GM19238 (cell line): Measurements from ENCODE around the gene MC5R.

ENCODE experiments used
- DNase-seq: peaks from one replicate; pipeline ENCODE4 v3.0.0; 2011; ENCODE audit warnings: low spot score; ENCODE audit not compliant: insufficient read length

MC5R gene

DNA sequence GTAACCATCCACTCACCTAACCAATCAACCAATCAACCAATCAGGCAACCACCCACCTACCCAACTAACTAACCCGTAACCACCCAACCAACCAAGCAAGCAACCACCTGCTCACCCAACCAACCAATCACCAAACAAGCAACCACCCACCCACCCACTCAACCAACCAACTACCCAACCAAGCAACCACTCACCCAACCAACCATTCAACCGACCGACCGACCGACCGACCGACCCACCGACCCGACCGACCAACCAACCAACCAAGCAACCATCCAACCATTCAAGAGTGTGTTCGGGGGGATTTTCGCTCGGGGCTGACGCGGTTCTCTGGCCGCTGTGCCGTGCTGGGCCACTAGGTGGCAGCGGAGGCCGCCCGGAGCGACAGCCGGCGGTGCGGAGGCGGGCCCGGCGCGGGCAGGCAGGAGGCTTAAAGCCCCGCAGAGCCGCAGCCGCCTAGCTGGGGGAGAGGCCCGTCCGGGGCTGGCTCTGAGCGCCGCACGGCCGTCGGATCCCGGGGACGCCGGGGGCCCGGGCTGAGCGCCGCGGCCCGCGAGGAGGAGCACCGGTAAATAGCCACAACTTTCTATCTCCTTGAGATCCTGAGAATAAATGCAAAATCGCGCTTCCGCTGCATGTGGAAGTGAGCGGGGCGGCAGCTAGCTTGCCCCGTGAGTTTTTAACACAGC, at the start of gene MC5R:
Gene MC5R, plus strand, starts transcription at position 443 of the 689 bp plus-strand sequence. CDS start 1,617 bp downstream, outside the sequence.
- peak; percentile 75 for DNase-seq

- DNase-seq = no peak
These were observed 48.9 kb upstream of the MC5R start for GRCh38 chr18:13775058-13775457.

GRCh38 chr18:13791181-13791580, 32.8 kb upstream of the MC5R start:
- no peak for DNase-seq

DNA sequence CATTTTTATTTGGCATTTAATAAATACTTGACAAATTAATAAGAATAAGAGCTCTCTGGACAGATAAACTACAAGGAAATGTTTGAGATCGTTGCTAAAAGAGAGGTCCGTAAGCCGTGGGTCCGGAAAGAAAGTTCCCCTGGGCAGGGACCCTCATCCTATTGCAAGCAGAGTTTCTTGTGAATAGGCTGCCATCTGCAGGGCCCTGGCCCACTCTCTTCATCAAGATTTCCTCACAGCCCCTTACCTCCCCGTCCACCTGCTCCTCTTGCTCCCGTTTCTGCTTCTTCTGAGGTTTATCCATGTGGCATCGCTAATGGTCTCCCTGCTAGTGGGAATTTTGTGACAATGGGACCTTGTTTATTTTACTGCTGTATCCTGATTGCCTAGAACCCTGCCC, 30.1 kb upstream of the MC5R start:
- no peak for DNase-seq

DNA sequence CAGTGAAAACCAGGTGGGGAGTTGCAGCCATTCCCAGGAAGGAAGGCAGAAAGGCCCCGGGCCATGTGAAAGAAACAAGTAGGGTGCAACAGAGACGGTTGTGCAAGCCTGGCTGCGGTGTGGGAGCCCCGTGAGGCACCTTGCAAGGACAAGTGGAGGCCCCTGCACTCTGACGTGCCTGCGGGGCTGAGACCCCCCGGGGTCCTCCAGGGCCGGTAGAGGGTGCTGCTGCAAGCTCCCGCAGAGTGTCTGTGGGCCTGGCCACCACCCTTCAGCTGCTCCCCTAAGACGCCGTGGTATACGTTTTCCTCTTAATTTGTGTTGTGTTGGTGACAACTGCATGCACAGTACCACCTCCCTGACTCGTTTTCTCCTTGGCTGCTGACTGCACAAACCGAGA, 27.4 kb upstream of the MC5R start:
- no peak for DNase-seq

DNA sequence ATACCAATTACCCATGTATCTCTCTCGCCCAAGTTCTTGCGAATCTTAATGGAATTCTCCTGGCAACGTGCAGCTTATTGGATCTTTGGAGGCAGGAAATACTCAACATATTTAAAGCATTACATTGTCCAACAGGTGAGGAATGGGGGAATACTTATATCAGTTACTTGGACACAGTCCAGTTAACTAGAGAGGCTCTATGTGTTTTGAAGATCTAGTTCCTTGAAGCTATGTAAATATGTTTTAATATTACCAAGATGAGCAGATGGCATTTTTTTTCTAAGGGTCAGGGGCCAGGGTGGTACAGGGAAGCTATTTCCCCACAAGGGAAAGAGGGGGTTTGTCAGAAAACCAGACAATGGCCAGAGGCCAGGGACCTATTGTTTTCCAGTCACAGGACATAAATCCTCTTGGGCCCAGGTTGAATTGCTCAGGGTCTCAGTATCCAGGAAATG, 26.8 kb upstream of the MC5R start:
- DNase-seq = no peak

GRCh38 chr18:13799396-13799795, 24.6 kb upstream of the MC5R start:
- DNase-seq = no peak

DNA sequence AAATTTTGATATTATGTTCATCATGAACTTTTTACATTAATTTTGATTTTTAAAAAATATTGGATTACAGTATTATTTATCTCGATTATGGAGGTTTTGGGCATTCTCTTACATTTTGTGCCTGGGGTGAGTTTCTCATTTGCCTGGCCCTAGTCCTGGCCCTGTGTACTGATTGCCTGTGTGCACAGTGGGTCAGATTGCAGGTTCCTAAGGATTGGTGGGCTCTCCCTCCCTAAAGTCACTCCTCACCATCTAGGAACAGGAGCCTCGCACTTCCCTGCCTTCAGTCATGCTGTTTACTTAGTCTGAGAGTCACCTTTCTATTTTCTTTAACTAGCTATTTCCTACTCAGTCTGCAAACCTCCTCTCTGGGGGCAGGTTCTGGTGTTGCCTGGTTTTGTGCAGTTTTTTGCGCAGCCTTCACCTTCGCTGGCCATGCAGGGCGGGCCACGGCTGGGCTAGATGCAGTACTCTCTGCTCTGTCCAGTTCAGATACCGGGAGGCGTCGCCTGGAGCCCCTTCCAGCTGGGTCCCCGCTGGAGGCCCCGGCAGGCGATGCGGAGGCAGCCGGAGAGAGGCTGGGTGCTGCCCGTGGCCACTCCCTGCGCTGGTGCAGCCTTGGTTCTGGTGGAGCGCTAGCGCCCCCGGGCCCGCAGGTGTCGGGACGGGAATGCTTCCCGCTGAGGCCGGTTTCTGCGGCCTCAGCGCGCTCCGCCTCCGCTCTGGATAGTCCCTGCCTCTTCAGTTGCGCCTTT, 23.3 kb upstream of the MC5R start:
- no peak for DNase-seq

- no peak for DNase-seq
These were observed 22.7 kb upstream of the MC5R start for GRCh38 chr18:13801260-13801601.

DNA sequence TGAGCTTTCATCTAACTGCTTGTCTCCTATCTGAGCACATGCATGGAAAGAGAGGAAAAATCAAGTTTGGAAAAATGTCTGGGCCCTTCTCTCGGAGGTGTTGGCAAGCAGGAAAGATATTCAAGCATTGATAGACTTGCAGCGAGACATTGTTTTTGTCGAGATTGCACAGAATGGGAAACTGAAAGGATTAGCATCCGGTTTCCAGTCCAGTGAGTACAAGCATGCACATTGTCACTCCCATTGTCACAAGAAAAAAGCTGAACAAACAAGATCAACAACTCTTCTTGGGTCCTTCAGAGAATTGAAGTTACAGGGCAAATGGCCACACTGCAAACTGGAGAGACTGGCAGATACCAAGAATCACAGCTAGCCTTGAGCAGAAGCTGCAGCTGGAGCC, 19.6 kb upstream of the MC5R start:
- DNase-seq = no peak

DNA sequence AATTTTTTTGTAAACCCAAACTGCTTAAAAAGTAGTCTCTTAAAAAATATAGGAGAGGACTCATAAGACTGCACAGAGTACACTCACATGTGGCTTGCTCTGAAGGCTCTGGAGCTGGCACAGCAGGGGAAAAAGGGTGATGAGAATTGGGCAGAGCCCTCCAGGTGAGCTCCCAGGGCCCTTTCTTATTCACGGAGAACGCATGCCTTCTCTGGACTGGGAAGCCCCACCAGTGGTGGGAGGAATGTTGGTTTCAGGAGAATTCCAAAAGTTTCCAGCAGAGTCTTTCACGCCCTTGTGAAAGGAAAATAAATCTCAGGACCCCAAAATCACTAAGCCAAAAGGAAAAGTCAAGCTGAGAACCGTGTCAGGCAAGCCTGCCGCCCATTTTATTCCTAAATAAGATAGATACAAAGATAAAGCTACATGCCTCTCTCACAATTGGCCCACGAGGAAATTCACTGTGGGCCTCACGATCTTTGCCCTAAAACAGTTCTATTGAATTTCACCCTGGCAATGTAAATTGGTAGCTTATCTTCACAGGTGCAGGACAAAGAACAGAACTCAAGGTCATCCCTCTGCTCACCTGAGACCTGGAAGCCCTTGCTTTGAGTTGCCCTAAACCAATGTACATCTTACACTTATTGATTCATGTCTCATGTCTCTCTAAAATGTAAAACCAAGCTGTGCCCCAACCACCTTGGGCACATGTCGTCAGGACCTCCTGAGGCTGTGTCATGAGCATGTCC, 15.5 kb upstream of the MC5R start:
- no peak for DNase-seq

GRCh38 chr18:13809043-13809430, 14.9 kb upstream of the MC5R start:
- DNase-seq = no peak

DNA sequence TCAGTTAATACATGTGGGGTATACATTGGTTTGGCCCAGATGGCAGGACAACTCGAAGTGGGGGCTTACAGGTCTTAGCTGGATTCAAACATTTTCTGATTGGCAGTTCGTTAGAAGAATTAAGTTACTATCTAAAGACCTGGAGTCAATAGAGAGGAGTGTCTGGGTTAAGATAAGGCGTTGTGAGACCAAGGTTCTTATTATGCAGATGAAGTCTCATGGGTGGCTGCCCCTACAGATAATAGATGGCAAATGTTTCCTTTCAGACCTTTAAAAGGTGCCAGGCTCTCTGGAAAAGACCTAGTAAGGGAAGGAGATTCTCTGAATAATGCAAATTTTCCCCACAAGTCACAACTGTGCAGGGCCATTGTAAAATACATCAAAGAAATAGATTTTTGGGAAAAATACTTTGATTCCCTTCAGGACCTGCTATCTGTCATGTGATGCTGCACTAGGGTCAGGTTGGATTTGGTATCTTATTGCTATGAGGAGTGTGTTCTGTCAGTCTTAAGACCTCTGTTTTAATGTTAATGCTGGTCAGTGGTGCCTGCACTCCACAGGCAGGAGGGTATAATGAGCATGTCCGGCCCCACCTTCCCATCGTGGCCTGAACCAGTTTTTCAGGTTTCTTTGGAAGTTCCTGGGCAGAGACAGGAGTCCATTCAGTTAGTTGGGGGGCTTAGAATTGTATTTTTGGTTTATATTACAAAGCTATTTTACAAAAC, 14.3 kb upstream of the MC5R start:
- DNase-seq = no peak

GRCh38 chr18:13810950-13811485, 12.9 kb upstream of the MC5R start:
- no peak for DNase-seq

DNA sequence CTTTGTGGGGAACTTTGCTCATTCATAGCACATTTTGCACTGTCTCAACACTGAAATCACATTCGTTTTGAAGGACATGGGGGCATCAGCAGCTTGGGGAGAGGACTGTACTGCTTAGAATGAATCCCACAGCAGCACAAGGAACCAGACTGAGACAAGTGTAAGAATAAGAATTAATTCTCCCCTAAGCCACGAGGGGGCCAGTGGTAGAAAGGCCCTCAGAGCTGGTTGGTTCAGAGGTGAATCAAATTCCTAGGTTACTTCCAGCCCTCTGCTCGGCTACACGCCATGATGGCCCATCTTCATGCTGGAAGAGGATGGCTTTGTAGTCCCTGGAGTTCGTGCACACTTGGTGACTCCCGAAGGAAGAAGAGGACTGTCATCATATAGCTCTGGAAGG, 12.0 kb upstream of the MC5R start:
- no peak for DNase-seq

- peak; percentile 58 for DNase-seq
These were observed 10.6 kb upstream of the MC5R start for GRCh38 chr18:13813271-13813849.

- DNase-seq = no peak
These were observed 2.3 kb downstream of the MC5R start for GRCh38 chr18:13826209-13826608.

DNA sequence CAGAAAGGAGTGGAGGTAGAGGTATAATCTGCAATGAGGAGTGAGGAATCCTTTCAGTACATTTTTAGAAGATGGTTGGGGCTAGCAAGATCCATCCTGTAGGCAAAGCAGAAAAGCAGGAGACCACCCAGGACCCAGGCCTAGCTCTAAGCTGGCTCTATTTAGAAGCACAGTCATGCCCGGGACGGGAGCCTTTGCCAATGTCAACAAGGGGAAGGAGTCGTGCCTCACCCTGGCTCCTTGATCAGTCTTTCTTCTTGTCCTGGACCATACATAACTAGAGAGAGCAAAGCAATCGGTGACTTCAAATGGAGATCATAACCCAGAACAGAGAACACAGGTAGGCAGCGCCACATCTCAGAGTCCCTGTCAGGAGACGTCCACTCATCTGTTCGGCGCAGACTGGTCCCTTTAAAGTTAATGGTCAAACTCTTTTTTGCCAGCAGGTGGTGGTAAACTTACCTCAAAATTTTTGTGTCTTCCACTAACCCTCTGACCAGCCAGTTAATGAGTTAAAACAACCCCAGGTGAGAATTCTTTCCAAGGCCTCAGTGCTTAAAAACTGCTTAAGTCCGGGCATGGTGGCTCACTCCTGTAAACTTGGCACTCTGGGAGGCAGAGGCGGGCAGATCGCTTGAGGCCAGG, 8.0 kb downstream of the MC5R start:
- no peak for DNase-seq

- no peak for DNase-seq
These were observed 10.6 kb downstream of the MC5R start for GRCh38 chr18:13834496-13835015.

DNA sequence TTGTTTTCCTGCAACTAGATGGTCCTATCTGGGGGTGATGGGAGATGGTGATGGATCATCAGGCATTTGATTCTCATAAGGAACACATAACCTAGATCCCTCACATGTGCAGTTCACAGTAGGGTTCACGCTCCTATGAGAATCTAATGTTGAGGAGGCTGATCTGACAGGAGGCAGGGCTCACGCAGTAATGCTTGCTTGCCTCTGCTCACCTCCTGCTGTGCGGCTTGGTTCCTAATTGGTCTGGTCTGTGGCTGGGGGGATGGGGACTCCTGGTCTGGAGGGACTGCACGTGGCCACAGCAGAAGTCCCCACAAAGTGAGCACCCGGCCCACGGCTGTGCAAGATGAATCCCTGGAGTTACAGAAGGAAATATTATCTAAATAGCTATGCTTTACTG, 11.3 kb downstream of the MC5R start:
- no peak for DNase-seq
